ENCODE results near the gene FAM13C. TPM values are rescaled to one million over a fixed set of nuclear protein-coding genes. Genes with fewer than 3 reads are reported as not detected.

Gene FAM13C
- total and polyA plus RNA-seq, 2 of the 13 experiments (the other 11 are each of a cell fraction or from before 2014, with no cell fraction given): 0.07 to 0.26 TPM

- TF ChIP-seq RERE (CRISPR knock-in tag; IDR thresholded peaks at IDR 0.05; ENCODE audit: low read depth) (no peak), SP2 (CRISPR knock-in tag; IDR thresholded peaks at IDR 0.05) (no peak), TEF (CRISPR knock-in tag; IDR thresholded peaks at IDR 0.05) (no peak), ZBTB42 (CRISPR knock-in tag; IDR thresholded peaks at IDR 0.05) (no peak), MEF2D (CRISPR knock-in tag; IDR thresholded peaks at IDR 0.05) (peak; percentile 69; the same call in 1 of the 2 replicates), KMT2B (CRISPR knock-in tag; IDR thresholded peaks at IDR 0.05) (no peak), ZNF576 (CRISPR knock-in tag; IDR thresholded peaks at IDR 0.05) (no peak), KDM6A (CRISPR knock-in tag; IDR thresholded peaks at IDR 0.05; ENCODE audit: low read depth) (no peak), ZBTB37 (CRISPR knock-in tag; IDR thresholded peaks at IDR 0.05) (no peak), ZIK1 (CRISPR knock-in tag; IDR thresholded peaks at IDR 0.05; ENCODE audit: borderline replicate concordance, low read depth) (no peak), NFATC3 (CRISPR knock-in tag; IDR thresholded peaks at IDR 0.05) (no peak), FOXO1 (CRISPR knock-in tag; IDR thresholded peaks at IDR 0.05) (peak; percentile 83; the same call in 1 of the 2 replicates), ZNF501 (CRISPR knock-in tag; IDR thresholded peaks at IDR 0.05) (no peak; the same call in 1 of the 2 replicates), NFIB (CRISPR knock-in tag; IDR thresholded peaks at IDR 0.05; ENCODE audit: borderline replicate concordance) (no peak), SOX13 (IDR thresholded peaks at IDR 0.05) (no peak), SOX13 (CRISPR knock-in tag; conservative IDR thresholded peaks at IDR 0.05 in 1 of 2, IDR thresholded peaks at IDR 0.05 in 1 of 2) (peak in 1 of 2 experiments; percentile 71; a peak in 1 of 4 replicates), STAT5B (CRISPR knock-in tag; IDR thresholded peaks at IDR 0.05) (no peak), KAT7 (CRISPR knock-in tag; IDR thresholded peaks at IDR 0.05; ENCODE audit: borderline replicate concordance) (no peak), FOXK1 (CRISPR knock-in tag; IDR thresholded peaks at IDR 0.05; ENCODE audit: borderline replicate concordance, low read depth) (peak; percentile 48; the same call in 1 of the 2 replicates), ADNP (CRISPR knock-in tag; IDR thresholded peaks at IDR 0.05) (no peak), HOXA3 (CRISPR knock-in tag; IDR thresholded peaks at IDR 0.05) (no peak), RFXANK (CRISPR knock-in tag; IDR thresholded peaks at IDR 0.05) (no peak), ZNF446 (CRISPR knock-in tag; IDR thresholded peaks at IDR 0.05) (no peak), ZNF883 (CRISPR knock-in tag; IDR thresholded peaks at IDR 0.05; ENCODE audit: not compliant biosample characterization) (no peak), JDP2 (CRISPR knock-in tag; IDR thresholded peaks at IDR 0.05; ENCODE audit: borderline replicate concordance) (no peak), IRF2 (CRISPR knock-in tag; IDR thresholded peaks at IDR 0.05) (no peak)
These were observed 39.3 kb downstream of the FAM13C start (continued) for GRCh38 chr10:59323036-59323459.

Data from HepG2 (cell line).